Trophoblast cell (in vitro differentiated cells and primary cell): ENCODE results near the gene CMTM2.

Experiments
- DNase-seq, 2 donors: peaks; one replicate each; pipeline ENCODE4 v3.0.0-alpha.2; 2016
- H2AFZ ChIP-seq: 2 replicates; pipeline ENCODE4 v1.6.1; 2013; ENCODE audit warnings: low read length, moderate library complexity, mild to moderate bottlenecking; ENCODE audit not compliant: insufficient read depth, poor library complexity
- H2AK5ac ChIP-seq: 2 replicates; pipeline ENCODE4 v1.6.1; 2013; ENCODE audit warnings: mild to moderate bottlenecking, low read length
- H2BK120ac ChIP-seq: 2 replicates; pipeline ENCODE4 v1.6.1; 2013; ENCODE audit warnings: low read length, mild to moderate bottlenecking, moderate library complexity; ENCODE audit not compliant: insufficient read depth, poor library complexity
- H2BK12ac ChIP-seq: 2 replicates; pipeline ENCODE4 v1.6.1; 2013; ENCODE audit warnings: mild to moderate bottlenecking, low read length, moderate library complexity
- H2BK5ac ChIP-seq: 2 replicates; pipeline ENCODE4 v1.6.1; 2013; ENCODE audit warnings: low read length, low read depth, moderate library complexity, mild to moderate bottlenecking; ENCODE audit not compliant: poor library complexity
- H3K14ac ChIP-seq: 2 replicates; pipeline ENCODE4 v1.6.1; 2013; ENCODE audit warnings: mild to moderate bottlenecking, low read length
- H3K18ac ChIP-seq: 2 replicates; pipeline ENCODE4 v1.6.1; 2013; ENCODE audit warnings: mild to moderate bottlenecking, low read length
- H3K23ac ChIP-seq: 2 replicates; pipeline ENCODE4 v1.6.1; 2013; ENCODE audit warnings: low read length
- H3K27ac ChIP-seq: 2 replicates; pipeline ENCODE4 v1.5.1; 2013; ENCODE audit warnings: low read depth, mild to moderate bottlenecking, inconsistent platforms, low read length, moderate library complexity
- H3K27me3 ChIP-seq: 2 replicates; pipeline ENCODE4 v1.6.1; 2013; ENCODE audit warnings: inconsistent platforms, mild to moderate bottlenecking, low read length, moderate library complexity; ENCODE audit not compliant: insufficient read depth
- H3K36me3 ChIP-seq, 2 experiments: 1 replicate in 1 of 2; 2 replicates in 1 of 2; pipeline ENCODE4 v1.6.1; 2013; ENCODE audit warnings: low read length in 2 of 2, mild to moderate bottlenecking in 2 of 2, moderate library complexity in 1 of 2; ENCODE audit not compliant: insufficient read depth in 2 of 2, control insufficient read depth in 1 of 2
- H3K4ac ChIP-seq: 2 replicates; pipeline ENCODE4 v1.6.1; 2013; ENCODE audit warnings: low read depth, mild to moderate bottlenecking, low read length, moderate library complexity
- H3K4me1 ChIP-seq, 2 experiments: 1 replicate in 1 of 2; 2 replicates in 1 of 2; pipeline ENCODE4 v1.6.1; 2013; ENCODE audit warnings: low read length in 2 of 2, mild to moderate bottlenecking in 2 of 2, moderate library complexity in 1 of 2; ENCODE audit not compliant: insufficient read depth in 2 of 2, control insufficient read depth in 1 of 2
- H3K4me2 ChIP-seq: 2 replicates; pipeline ENCODE4 v1.6.1; 2013; ENCODE audit warnings: inconsistent platforms, mild to moderate bottlenecking, low read length, moderate library complexity
- H3K4me3 ChIP-seq: 2 replicates; pipeline ENCODE4 v1.5.1; 2013; ENCODE audit warnings: mild to moderate bottlenecking, low read depth, low read length, inconsistent platforms
- H3K79me1 ChIP-seq: one replicate; pipeline ENCODE4 v1.6.1; 2013; ENCODE audit warnings: low read length
- H3K79me2 ChIP-seq: 2 replicates; pipeline ENCODE4 v1.6.1; 2013; ENCODE audit warnings: low read length, mild to moderate bottlenecking; ENCODE audit not compliant: control insufficient read depth, insufficient read depth, poor library complexity
- H3K9ac ChIP-seq: 2 replicates; pipeline ENCODE4 v1.6.1; 2013; ENCODE audit warnings: mild to moderate bottlenecking, low read length
- H3K9me3 ChIP-seq: 2 replicates; pipeline ENCODE4 v1.6.1; 2013; ENCODE audit warnings: low read depth, mild to moderate bottlenecking, control low read depth, inconsistent platforms, low read length; ENCODE audit not compliant: insufficient read depth
- H4K12ac ChIP-seq: 2 replicates; pipeline ENCODE4 v1.6.1; 2013; ENCODE audit warnings: low read depth, mild to moderate bottlenecking, low read length, moderate library complexity
- H4K8ac ChIP-seq: 2 replicates; pipeline ENCODE4 v1.6.1; 2013; ENCODE audit warnings: low read depth, mild to moderate bottlenecking, low read length, moderate library complexity
- H4K91ac ChIP-seq: one replicate; pipeline ENCODE4 v1.6.1; 2013; ENCODE audit warnings: low read depth, mild to moderate bottlenecking, low read length, moderate library complexity
- WGBS: extraction: QIAGEN DNeasy Blood & Tissue Kit; methylation state at CpG from one replicate; pipeline ENCODE4 v1.1.7; 2013; ENCODE audit warnings: missing lambda C conversion rate; ENCODE audit not compliant: insufficient read length, insufficient coverage; ENCODE audit errors: extremely low coverage; 5-methylcytosine and 5-hydroxymethylcytosine counted together

Gene CMTM2

DNA sequence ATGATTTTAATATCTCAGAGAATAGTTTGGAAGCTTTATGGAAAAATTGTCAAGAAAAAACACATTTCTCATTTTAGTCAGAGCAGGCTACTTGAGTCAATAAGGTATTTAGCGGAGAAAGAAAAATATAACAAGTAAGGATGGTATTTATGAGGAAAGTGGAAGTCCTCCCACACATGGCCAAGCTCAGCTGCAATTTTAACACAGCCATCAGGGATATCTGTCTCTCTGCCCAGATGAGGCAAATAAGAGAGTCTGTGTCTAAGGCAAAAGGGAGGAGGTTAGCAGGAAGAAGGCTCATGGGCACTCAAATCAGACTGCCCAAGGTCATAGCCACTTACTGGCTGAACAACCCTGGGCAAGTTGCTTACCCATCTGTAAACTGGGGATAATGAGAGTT, 5.2 kb upstream of the CMTM2 start:
- Histone ChIP-seq H3K14ac (no peak overlapping the region), H3K27ac (no peak overlapping the region), H3K79me1 (no peaks in the 10 kb centered on the region), H4K8ac (no peak overlapping the region), H3K9ac (no peak overlapping the region), H3K4me3 (no peak overlapping the region), H3K27me3 (peaks cover 2% of the 10 kb centered on the region), H3K4ac (no peak overlapping the region), H3K4me1 (no peaks in the 10 kb centered on the region), H4K12ac (no peak overlapping the region), H2AK5ac (no peak overlapping the region), H3K79me2 (no peaks in the 10 kb centered on the region), H3K36me3 (no peaks in the 10 kb centered on the region), H2BK120ac (no peak overlapping the region), H2BK12ac (no peak overlapping the region), H3K9me3 (no peaks in the 10 kb centered on the region), H3K23ac (no peak overlapping the region), H2BK5ac (no peak overlapping the region), H3K4me2 (no peak overlapping the region), H4K91ac (no peak overlapping the region), H3K18ac (no peak overlapping the region), H2AFZ (no peak overlapping the region)
- no peak for DNase-seq
- no CpG with 5 or more reads among the region's 1 CpG for WGBS

DNA sequence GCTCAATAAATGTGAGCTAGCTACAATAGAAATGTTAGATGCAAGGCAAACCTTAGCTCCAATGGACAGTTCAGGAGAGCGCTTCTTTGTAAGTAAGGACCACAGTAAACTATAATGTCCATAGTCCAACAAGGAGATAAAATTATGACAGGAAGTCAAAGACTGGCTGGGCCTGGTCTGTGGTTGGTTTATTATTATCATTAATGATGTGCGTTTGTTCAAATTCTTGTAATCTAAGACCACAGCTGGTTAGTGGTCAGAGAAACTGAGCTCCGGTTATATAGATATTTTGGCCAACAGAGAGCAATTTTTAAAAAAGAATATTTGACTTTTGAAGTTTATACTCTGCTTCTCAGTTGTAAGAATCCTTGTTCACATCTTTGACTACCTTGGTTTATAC, 4.7 kb upstream of the CMTM2 start:
- WGBS: no CpG with 5 or more reads among the region's 3 CpGs
- no peak for DNase-seq
- H3K18ac ChIP-seq: no peak overlapping the region
- H3K36me3 ChIP-seq: no peaks in the 10 kb centered on the region
- no peak overlapping the region for H3K4ac ChIP-seq
- peaks cover 2% of the 10 kb centered on the region for H3K27me3 ChIP-seq
- H4K12ac ChIP-seq: no peak overlapping the region
- H2BK5ac ChIP-seq: no peak overlapping the region
- H3K4me1 ChIP-seq: no peaks in the 10 kb centered on the region
- H2AFZ ChIP-seq: no peak overlapping the region
- H3K4me3 ChIP-seq: no peak overlapping the region
- no peak overlapping the region for H3K9ac ChIP-seq
- H3K4me2 ChIP-seq: no peak overlapping the region
- no peak overlapping the region for H2BK120ac ChIP-seq
- no peaks in the 10 kb centered on the region for H3K79me1 ChIP-seq
- H2BK12ac ChIP-seq: no peak overlapping the region
- H3K23ac ChIP-seq: no peak overlapping the region
- no peak overlapping the region for H3K14ac ChIP-seq
- no peaks in the 10 kb centered on the region for H3K9me3 ChIP-seq
- H3K79me2 ChIP-seq: no peaks in the 10 kb centered on the region
- no peak overlapping the region for H4K91ac ChIP-seq
- H2AK5ac ChIP-seq: no peak overlapping the region
- no peak overlapping the region for H3K27ac ChIP-seq
- H4K8ac ChIP-seq: no peak overlapping the region

DNA sequence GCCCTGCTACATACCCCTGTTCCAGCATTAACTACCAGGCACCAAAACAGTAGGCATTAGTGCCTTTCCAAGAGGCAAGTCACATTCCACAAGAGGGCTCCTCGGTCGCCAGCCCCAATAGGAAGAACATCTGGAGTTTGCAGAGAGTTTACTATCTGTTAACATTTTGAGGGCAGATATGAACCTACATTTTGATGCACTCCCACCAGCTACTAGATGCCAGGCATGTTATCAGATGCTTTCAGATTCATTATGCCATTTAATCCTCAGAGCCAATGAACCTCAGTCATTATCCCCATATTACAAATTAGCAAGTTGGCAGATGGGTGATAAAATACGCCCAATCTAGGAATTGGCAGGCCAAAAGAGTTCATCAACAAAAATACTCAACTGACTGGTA, 4.2 kb upstream of the CMTM2 start:
- no peak for DNase-seq
- no CpG with 5 or more reads among the region's 3 CpGs for WGBS
- Histone ChIP-seq H3K27ac (no peak overlapping the region), H3K14ac (no peak overlapping the region), H3K4me3 (no peak overlapping the region), H3K4me1 (no peaks in the 10 kb centered on the region), H3K79me2 (no peaks in the 10 kb centered on the region), H3K4ac (no peak overlapping the region), H4K91ac (no peak overlapping the region), H3K18ac (no peak overlapping the region), H3K4me2 (no peak overlapping the region), H3K36me3 (no peaks in the 10 kb centered on the region), H3K27me3 (peaks cover 2% of the 10 kb centered on the region), H2AK5ac (no peak overlapping the region), H2BK12ac (no peak overlapping the region), H3K9ac (no peak overlapping the region), H3K79me1 (no peaks in the 10 kb centered on the region), H2BK120ac (no peak overlapping the region), H3K9me3 (no peaks in the 10 kb centered on the region), H2AFZ (no peak overlapping the region), H3K23ac (no peak overlapping the region), H4K8ac (no peak overlapping the region), H4K12ac (no peak overlapping the region), H2BK5ac (no peak overlapping the region)

DNA sequence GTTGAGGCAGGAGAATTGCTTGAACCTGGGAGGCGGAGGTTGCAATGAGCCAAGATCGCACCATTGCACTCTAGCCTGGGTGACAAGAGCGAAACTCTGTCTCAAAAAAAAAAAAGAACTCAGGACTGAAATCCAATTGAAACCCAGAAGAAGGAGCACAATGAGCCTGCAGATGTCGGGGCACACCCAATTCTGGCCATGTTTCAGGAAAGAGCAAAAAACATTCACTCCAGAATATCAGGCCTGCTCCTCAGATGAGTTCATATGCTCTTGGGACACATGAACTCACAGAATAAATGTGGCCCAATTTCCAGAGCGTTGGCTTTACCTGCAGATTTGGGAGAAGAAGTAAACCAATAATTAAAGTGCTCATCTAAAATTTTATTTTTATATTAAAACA, 3.0 kb upstream of the CMTM2 start:
- no peak overlapping the region for H2BK120ac ChIP-seq
- H3K27me3 ChIP-seq: peaks cover 2% of the 10 kb centered on the region
- no peak overlapping the region for H3K27ac ChIP-seq
- peaks cover 4 to 5% of the 10 kb centered on the region in 2 experiments for H3K4me1 ChIP-seq
- no peaks in the 10 kb centered on the region for H3K9me3 ChIP-seq
- no peak overlapping the region for H2BK12ac ChIP-seq
- H3K23ac ChIP-seq: no peak overlapping the region
- no peak for DNase-seq
- H2BK5ac ChIP-seq: no peak overlapping the region
- H3K4ac ChIP-seq: no peak overlapping the region
- H4K91ac ChIP-seq: no peak overlapping the region
- no peaks in the 10 kb centered on the region for H3K79me2 ChIP-seq
- H4K12ac ChIP-seq: no peak overlapping the region
- no peak overlapping the region for H3K18ac ChIP-seq
- no peak overlapping the region for H3K4me2 ChIP-seq
- no peak overlapping the region for H3K4me3 ChIP-seq
- H3K9ac ChIP-seq: no peak overlapping the region
- H2AK5ac ChIP-seq: no peak overlapping the region
- no CpG with 5 or more reads among the region's 5 CpGs for whole genome bisulfite sequencing
- no peak overlapping the region for H3K14ac ChIP-seq
- H3K36me3 ChIP-seq: no peaks in the 10 kb centered on the region
- H3K79me1 ChIP-seq: no peaks in the 10 kb centered on the region
- H2AFZ ChIP-seq: no peak overlapping the region
- H4K8ac ChIP-seq: no peak overlapping the region
